ENCODE measurements around the gene SMNDC1.
"Not testable (repeated sequence)": the region's sequence is repeated elsewhere in the genome, so short reads cannot be mapped to it uniquely, and the experiment has no call there.

The SMNDC1 gene

DNA sequence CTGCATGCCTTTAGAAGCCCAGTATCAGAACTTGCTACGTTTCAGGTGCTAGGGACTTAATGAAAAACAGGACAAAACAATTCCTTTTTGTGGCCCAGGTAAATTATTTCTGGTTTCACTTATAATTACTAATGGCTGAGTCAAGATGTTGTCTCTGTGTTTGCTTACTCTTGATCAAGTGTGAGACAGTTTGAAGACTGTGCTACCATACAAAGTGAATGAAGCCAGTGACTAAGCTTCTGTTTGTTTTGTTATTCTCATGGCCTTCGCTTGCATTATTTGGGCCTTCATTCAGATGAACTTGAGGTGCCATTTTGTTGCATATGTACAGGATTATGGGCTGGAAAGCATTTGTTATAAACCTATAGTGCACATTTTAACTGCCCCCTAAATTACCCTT, 17.9 kb downstream of the SMNDC1 start:
- in situ Hi-C loops (cut with HindIII; ENCODE audit: low sequenced_read_pairs), result loop anchor here (5.0 kb wide), 1 partner anchor 140 kb away; no protein-coding TSS in a partner anchor

- in situ Hi-C loops (cut with HindIII; ENCODE audit: low sequenced_read_pairs), result loop anchor here (5.0 kb wide), 1 partner anchor 138 kb away; no protein-coding TSS in a partner anchor
These were observed 19.2 kb downstream of the SMNDC1 start for GRCh38 chr10:110285501-110285900.

GRCh38 chr10:110284262-110284661, 20.5 kb downstream of the SMNDC1 start:
- in situ Hi-C loops (cut with HindIII; ENCODE audit: low sequenced_read_pairs), result loop anchor here (5.0 kb wide), 1 partner anchor 42 kb away; no protein-coding TSS in a partner anchor

GRCh38 chr10:110279407-110279986, 25.2 kb downstream of the SMNDC1 start:
- in situ Hi-C loops (cut with HindIII; ENCODE audit: low sequenced_read_pairs), result no loop called here

DNA sequence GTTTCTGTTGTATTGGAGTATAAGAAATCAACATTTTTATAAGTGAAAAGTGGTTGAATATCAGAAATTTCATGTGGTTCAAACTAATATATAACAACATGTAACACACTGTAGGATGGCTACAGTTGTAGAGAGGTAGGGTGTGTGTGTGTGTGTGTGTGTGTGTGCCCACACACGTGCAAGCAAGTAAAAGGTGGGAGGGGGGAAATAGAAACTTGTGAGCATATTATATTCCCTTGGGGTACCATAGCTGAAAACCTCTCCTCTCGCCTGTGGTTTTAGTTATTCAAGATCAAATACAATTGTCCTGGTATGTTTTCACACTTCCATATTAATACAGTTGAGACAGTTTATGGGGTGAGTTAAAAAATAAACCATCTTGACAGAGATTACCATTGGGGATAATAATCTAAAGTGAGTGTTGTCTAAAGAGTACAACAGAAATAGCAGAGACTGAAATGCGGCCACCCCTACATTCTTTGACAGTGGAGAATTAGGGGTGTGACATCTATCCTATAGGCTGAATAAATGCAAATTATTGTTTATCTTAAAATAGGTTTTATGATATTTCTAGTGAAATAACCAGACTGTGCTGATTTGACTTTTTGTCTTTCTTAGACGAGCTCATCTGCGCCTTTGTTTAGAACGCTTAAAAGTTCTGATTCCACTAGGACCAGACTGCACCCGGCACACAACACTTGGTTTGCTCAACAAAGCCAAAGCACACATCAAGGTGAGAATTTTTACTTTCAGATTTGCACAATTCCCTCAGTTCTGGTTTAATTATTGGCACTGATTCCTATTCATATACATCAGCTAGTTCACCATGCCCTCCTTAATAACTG, 25.9 kb downstream of the SMNDC1 start:
- in situ Hi-C loops (cut with HindIII; ENCODE audit: low sequenced_read_pairs), result no loop called here

GRCh38 chr10:110277591-110277990, 27.1 kb downstream of the SMNDC1 start:
- in situ Hi-C loops (cut with HindIII; ENCODE audit: low sequenced_read_pairs), result no loop called here

- in situ Hi-C loops (cut with HindIII; ENCODE audit: low sequenced_read_pairs), result no loop called here
These were observed 28.1 kb downstream of the SMNDC1 start for GRCh38 chr10:110276603-110277002.

DNA sequence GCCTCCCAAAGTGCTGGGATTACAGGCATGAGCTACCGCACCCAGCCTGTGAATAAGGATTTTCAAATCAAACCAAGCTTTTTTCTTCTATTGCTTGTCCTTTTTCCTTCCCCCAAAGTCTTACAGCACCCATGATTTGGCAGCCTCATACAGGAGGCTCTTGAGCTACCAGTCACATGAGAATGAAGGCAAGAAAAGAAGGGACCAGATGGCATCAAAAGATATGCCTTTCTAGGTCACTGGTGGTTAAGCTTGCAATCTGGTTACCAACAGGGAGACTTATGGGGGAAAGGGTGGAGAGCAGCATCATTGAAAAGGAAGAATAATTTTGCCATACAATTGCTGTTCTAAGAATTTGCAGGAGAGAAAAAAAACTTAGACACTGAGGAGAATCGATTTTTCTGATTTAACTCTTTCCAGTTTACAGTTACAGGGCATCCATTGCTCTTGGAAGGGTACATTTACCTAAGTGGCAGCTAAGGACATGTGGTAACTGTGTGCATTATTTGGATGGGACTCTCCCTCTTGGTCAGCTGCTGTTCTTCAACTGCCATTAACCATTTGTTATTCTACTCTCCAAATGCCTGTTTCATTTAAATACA, 29.5 kb downstream of the SMNDC1 start:
- in situ Hi-C loops (cut with HindIII; ENCODE audit: low sequenced_read_pairs), result no loop called here

GRCh38 chr10:110274647-110275046, 30.1 kb downstream of the SMNDC1 start:
- in situ Hi-C loops (cut with HindIII; ENCODE audit: low sequenced_read_pairs), result no loop called here

DNA sequence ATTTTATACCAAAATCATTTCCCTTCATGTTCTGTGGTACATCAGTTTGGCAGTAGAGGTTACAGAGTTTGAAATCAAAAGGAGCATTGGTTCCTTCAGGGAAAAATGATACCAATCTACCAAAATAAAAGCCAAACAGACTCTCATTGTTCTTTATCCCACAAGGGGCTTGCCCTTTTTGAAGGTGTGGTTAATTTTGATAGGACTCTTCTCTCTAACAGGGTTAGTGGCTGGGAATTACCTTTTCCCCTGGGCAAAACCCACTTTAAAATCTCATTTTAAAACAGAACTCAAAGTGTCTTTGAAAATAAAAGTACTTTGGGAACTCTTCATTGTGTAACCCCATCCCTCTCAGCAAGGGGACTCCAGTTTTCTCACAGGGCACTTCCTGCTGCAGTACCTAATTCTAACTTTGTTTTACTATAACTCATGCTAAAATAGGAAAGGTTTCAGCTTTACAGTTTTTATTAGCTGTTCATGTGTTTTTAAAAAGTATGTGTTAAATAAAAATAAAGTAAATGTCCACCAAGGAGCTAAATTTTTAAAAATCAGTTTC, 30.6 kb downstream of the SMNDC1 start:
- in situ Hi-C loops (cut with HindIII; ENCODE audit: low sequenced_read_pairs), result no loop called here

DNA sequence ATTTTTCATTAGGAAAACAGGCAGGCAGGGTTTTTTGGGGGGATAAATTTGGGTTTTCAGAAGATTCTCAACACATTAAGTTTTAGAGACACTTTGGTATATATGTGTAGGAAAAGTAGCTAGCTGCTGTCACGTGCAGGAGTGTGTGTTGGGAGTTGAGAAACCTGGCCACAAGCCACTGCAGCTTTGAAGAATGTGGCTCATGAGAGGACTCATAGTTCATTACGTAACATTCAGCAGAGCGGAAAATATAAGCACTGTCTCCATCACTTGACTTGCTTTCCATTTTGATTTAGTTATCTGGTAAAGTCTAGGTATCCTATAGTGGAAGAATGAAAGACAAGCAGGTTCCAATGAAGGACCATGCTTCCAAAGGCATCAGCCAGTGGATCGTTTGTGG, 31.2 kb downstream of the SMNDC1 start:
- in situ Hi-C loops (cut with HindIII; ENCODE audit: low sequenced_read_pairs), result no loop called here

DNA sequence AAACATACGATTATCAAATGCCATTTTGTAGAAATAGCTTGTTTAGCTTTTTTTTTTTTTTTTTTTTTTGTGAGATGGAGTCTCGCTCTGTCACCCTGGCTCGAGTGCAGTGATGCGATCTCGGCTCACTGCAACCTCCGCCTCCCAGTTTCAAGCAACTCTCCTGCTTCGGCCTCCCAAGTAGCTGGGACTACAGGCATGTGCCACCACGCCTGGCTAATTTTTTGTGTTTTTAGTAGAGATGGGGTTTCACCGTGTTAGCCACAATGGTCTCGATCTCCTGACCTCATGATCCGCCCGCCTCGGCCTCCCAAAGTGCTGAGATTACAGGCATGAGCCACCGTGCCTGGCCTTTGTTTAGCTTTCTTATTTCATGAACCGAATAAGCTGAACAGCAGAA, 31.7 kb downstream of the SMNDC1 start:
- in situ Hi-C loops (cut with HindIII; ENCODE audit: low sequenced_read_pairs), result not testable (repeated sequence)

- in situ Hi-C loops (cut with HindIII; ENCODE audit: low sequenced_read_pairs), result no loop called here
These were observed 35.1 kb downstream of the SMNDC1 start for GRCh38 chr10:110269374-110270318.

DNA sequence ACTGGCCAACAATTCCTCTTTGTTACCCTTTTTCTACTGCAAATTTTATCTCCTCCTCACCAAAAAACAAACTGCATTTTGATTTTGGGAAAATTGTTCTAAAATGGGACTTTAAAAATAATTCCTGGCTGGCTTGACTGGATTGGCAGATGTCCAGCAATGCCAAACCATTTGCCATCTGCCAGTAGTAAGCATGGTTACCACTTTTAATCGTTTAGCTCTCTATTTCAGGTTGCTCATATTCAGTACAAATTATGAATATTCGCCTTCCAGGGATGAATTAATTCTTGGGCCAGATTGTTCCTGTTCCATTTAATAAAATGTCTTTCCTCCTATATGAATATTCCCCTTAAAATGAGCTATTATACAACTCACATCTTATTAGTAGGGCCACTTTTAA, 35.7 kb downstream of the SMNDC1 start:
- in situ Hi-C loops (cut with HindIII; ENCODE audit: low sequenced_read_pairs), result no loop called here

DNA sequence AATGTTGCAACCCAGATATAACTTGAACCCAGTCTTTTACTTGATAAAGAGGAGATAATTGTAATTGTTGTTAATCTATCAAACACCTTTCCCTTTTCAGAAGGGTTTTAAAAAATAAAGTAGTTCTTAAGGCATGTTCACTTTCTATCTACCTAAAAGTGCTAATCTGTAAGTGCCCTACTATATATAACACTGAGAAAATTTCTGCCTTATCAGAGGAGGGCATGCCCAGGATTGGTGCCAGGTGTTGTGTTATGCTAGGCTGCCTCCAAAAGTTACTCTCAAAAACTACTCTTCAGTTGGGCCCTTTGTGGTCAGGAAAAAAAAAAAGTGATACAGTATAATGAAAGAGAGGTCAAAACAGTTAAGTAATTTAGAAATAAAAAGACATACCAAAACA, 36.3 kb downstream of the SMNDC1 start:
- in situ Hi-C loops (cut with HindIII; ENCODE audit: low sequenced_read_pairs), result no loop called here

- in situ Hi-C loops (cut with HindIII; ENCODE audit: low sequenced_read_pairs), result no loop called here
These were observed 37.4 kb downstream of the SMNDC1 start for GRCh38 chr10:110267276-110267675.

DNA sequence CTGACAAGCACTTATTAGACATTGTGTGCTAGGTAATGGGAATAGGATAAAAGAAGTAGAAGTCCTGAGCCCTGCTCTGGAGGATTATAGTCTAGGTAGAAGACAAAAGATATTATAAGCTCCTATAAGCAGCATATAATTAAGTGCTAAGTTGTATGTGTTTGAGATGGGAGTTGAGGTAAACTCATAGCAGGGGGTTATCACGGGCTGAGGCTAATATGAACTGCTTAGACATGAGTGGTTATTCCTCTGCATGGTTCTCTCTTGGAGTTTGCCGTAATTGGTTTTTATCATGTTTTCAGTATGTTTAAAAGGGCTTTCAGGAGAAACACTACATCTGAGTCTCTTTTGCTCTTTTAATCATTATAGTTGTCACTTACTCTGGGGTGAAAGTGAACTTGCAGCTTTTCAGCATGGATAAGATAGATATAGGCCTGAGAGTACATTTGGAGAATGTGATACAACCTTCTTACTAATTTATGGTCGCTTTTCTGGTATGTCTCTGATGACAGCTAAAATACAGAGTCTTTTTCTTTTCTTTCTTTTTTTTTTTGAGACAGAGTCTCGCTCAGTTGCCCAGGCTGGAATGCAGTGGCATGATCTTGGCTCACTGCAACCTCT, 39.0 kb downstream of the SMNDC1 start:
- in situ Hi-C loops (cut with HindIII; ENCODE audit: low sequenced_read_pairs), result no loop called here

- in situ Hi-C loops (cut with HindIII; ENCODE audit: low sequenced_read_pairs), result no loop called here
These were observed 41.6 kb downstream of the SMNDC1 start for GRCh38 chr10:110263164-110263563.

GRCh38 chr10:110260746-110261477, 43.8 kb downstream of the SMNDC1 start:
- in situ Hi-C loops (cut with HindIII; ENCODE audit: low sequenced_read_pairs), result no loop called here

Data from endothelial cell of hepatic sinusoid (primary cell).